PC-3 (cell line): Measurements from ENCODE around the gene UTRN.

ENCODE experiments used
- CTCF ChIP-seq: fragments of 300-600 bp; sonication (generic); conservative IDR thresholded peaks from 2 replicates; pipeline ENCODE4 v1.5.1; 2017; ENCODE audit warnings: antibody characterized with exemption, low read depth, mild to moderate bottlenecking, low read length
- EZH2 ChIP-seq: fragments of 300-600 bp; sonication (generic); IDR thresholded peaks from one replicate; pipeline ENCODE4 v1.6.1; 2017; ENCODE audit warnings: antibody characterized with exemption, mild to moderate bottlenecking, low read length; ENCODE audit not compliant: unreplicated experiment
- EZH2phosphoT487 ChIP-seq: fragments of 300-600 bp; sonication (generic); IDR thresholded peaks from 2 replicates; pipeline ENCODE4 v1.6.1; 2018; ENCODE audit warnings: mild to moderate bottlenecking, antibody characterized with exemption, low read length, borderline replicate concordance

- no peak for TF ChIP-seq CTCF
- TF ChIP-seq EZH2: no peak
- no peak for TF ChIP-seq EZH2phosphoT487
These were observed 20.4 kb downstream of the UTRN start for GRCh38 chr6:144305567-144305966.
